Activated naive CD4-positive, alpha-beta T cell treated with anti-CD3 and anti-CD28 coated beads, Interleukin-2, amount 50 U/mL, for 24 hours (primary cell): ENCODE data around the gene FGR.
A peak's percentile ranks its signal among the peaks of the same experiment; 100 is the strongest.
"Not testable (repeated sequence)": the region's sequence is repeated elsewhere in the genome, so short reads cannot be mapped to it uniquely, and the experiment has no call there.

Experiments used
- H3K27ac Mint-ChIP-seq: one replicate; pipeline ENCODE4 v1.8.0; 2021; ENCODE audit warnings: mild to moderate bottlenecking, mixed read lengths
- H3K27me3 Mint-ChIP-seq: one replicate; pipeline ENCODE4 v1.8.0; 2021; ENCODE audit warnings: mixed read lengths
- H3K36me3 Mint-ChIP-seq: one replicate; pipeline ENCODE4 v1.8.0; 2021; ENCODE audit warnings: mixed read lengths
- H3K4me1 Mint-ChIP-seq: one replicate; pipeline ENCODE4 v1.8.0; 2021; ENCODE audit warnings: mixed read lengths
- H3K4me3 Mint-ChIP-seq: one replicate; pipeline ENCODE4 v1.8.0; 2021; ENCODE audit warnings: mild to moderate bottlenecking, mixed read lengths
- H3K9me3 Mint-ChIP-seq: one replicate; pipeline ENCODE4 v1.8.0; 2021; ENCODE audit warnings: mixed read lengths

The FGR gene

DNA sequence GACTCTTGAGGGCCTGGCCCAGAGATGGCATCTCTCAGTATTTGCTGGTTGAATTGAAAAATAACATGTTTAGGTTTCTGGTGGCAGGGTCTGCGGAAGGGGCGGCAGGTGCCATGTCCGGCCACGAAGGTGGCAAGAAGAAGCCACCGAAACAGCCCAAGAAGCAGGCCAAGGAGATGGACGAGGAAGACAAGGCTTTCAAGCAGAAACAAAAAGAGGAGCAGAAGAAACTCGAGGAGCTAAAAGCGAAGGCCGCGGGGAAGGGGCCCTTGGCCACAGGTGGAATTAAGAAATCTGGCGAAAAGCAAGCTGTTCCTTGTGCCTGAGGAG is 14.3 kb upstream of the FGR start:
- peaks cover 27% of the 10 kb centered on the region for H3K4me1 Mint-ChIP-seq
- no peak overlapping the region for H3K27ac Mint-ChIP-seq
- no peak overlapping the region for H3K4me3 Mint-ChIP-seq
- no peaks in the 10 kb centered on the region for H3K9me3 Mint-ChIP-seq
- H3K36me3 Mint-ChIP-seq, result no peaks in the 10 kb centered on the region
- no peaks in the 10 kb centered on the region for H3K27me3 Mint-ChIP-seq

- Mint-ChIP-seq H3K27ac (no peak overlapping the region), H3K27me3 (no peaks in the 10 kb centered on the region), H3K4me1 (peaks cover 32% of the 10 kb centered on the region), H3K36me3 (no peaks in the 10 kb centered on the region), H3K4me3 (no peak overlapping the region), H3K9me3 (no peaks in the 10 kb centered on the region)
These were observed 13.8 kb upstream of the FGR start for GRCh38 chr1:27648602-27649305.

DNA sequence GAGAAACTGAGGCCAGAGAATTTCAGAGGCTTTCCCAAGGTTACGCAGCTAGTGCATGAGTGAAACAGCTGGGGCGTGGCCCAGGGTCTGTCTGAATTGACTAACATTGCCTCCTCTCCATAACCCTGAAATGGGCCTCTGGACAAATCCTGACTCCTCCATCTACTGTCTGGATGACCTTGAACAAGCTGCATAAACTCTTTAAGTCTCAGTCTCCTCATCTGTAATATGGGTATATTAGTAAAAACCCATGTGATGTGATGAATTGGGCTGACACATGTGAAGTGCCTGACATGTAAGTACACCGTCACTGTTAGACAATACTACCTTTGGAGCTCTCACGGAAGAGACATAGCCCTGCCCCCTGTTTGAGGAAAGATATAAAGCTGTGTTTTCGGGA is 12.3 kb upstream of the FGR start:
- Mint-ChIP-seq H3K9me3 (no peaks in the 10 kb centered on the region), H3K36me3 (no peaks in the 10 kb centered on the region), H3K27me3 (no peaks in the 10 kb centered on the region), H3K4me3 (no peak overlapping the region), H3K4me1 (peaks cover 37% of the 10 kb centered on the region), H3K27ac (no peak overlapping the region)

DNA sequence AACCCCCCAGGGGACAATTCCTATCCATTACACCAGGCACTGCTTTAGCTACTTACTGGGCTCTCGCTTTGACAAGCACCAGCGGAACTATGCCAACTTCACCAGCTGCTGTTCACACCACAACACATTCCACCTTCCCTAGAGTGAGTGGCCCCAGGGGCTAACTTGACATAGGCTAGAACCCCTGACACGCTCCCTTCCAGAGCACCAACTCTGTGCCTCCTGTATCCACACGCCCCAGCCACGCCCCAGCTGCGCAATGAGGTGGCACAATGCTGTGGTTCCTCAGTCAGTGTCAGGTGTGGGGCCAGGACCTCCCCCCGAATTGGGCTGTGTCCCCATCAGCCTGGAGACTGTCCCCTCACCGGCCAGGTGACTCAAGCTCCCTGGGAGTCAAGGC is 11.7 kb upstream of the FGR start:
- Mint-ChIP-seq H3K4me1 (peaks cover 34% of the 10 kb centered on the region), H3K4me3 (no peak overlapping the region), H3K27me3 (no peaks in the 10 kb centered on the region), H3K27ac (no peak overlapping the region), H3K9me3 (no peaks in the 10 kb centered on the region), H3K36me3 (no peaks in the 10 kb centered on the region)

DNA sequence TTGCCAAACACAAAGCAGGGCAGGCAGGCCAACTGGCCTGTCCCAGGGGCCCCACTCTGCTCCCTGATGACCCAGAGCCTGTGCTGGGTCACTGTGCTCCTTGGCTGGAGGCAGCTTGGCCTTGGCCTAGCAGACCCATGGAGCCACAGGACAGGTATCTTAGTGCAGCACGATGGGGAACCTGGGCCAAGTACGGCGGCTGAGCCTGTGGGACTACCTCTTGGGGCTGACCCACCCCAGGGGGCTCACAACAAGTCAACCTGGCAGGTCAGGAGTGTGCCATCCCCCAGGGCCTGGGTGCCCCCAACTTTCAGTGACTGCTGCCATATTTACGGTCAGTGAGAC is 10.1 kb upstream of the FGR start:
- H3K27me3 Mint-ChIP-seq, result no peaks in the 10 kb centered on the region

DNA sequence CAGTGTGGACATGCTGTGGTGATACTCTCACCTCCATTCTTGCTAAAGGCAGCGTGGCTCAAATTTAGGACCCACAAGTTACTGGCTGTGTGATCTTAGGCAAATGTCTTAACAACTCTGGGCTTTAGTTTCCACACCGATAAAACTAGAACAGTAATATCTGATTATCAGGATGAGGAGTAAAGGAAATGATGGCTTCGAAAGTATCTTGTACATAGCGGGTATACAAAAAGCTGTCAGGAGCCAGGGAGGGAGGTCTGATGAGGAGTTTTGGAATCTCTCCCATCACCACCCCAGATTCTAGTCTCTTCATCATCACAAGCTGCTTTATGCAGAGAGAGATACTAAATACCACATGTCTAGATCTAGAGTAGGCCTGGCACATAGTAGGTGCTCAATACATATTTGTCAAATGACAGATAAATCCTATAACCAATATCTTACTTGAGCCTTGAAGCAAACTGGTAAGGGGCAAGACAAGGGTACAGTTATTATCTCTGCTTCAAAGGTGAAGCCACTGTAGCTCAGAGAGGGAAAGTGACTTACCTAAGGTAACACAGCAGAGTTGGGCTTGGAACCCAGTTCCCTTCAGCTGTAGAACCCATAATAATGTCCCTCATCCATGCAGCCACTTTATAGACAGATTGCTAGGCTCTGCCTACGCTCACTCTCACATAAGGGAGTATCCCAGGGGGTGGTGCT is 9.5 kb upstream of the FGR start:
- Mint-ChIP-seq H3K36me3 (no peaks in the 10 kb centered on the region), H3K4me3 (no peak overlapping the region), H3K4me1 (peaks cover 19% of the 10 kb centered on the region), H3K27me3 (no peaks in the 10 kb centered on the region), H3K27ac (no peak overlapping the region), H3K9me3 (no peaks in the 10 kb centered on the region)

More for the DNA sequence above, 10.1 kb upstream of the FGR start:
- H3K9me3 Mint-ChIP-seq, result no peaks in the 10 kb centered on the region
- H3K4me3 Mint-ChIP-seq, result no peak overlapping the region
- peaks cover 22% of the 10 kb centered on the region for H3K4me1 Mint-ChIP-seq
- no peaks in the 10 kb centered on the region for H3K36me3 Mint-ChIP-seq
- H3K27ac Mint-ChIP-seq, result no peak overlapping the region

DNA sequence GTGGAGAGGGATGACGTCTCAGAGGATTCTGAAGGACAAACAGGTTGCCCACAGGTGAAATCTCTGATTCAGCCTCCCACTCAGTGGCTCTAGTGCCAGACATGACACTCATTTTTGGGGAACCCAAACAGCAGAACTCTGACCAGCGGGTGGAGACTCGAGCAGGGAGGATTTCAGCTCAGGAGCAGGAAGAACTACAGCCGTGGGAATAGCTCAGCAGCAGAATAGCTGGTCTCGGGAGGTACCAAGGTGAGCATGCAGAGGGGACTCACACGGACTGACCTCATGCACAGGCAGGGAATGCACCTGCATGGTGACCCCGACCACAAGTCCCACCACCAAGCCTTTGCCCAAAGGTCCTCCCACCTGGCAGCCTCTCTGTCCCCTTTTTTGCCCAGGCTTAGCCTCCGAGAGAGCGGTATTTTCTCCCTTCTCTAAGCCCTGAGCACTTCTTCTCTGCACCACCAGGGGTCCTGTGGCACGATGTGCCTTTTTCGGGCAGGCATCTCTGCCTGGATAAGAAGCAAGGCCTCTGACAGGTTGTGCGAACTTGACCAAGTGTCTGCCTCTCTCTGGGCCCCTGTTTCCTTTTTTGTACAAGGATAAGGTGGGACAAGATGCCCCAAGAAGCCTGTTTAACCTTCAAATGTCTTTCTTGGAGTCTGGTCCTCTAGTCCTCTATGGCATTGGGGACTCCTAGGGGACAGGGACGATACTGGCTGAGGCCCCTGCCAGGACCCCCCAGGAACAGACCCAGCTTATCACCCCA is 8.8 kb upstream of the FGR start:
- Mint-ChIP-seq H3K4me3 (no peak overlapping the region), H3K4me1 (peaks cover 19% of the 10 kb centered on the region), H3K9me3 (no peaks in the 10 kb centered on the region), H3K27ac (peak overlapping the region; percentile 23), H3K27me3 (no peaks in the 10 kb centered on the region), H3K36me3 (no peaks in the 10 kb centered on the region)

GRCh38 chr1:27640514-27640913 is 5.5 kb upstream of the FGR start:
- peaks cover 37% of the 10 kb centered on the region for H3K4me1 Mint-ChIP-seq
- not testable (repeated sequence) for H3K9me3 Mint-ChIP-seq, H3K27me3 Mint-ChIP-seq

DNA sequence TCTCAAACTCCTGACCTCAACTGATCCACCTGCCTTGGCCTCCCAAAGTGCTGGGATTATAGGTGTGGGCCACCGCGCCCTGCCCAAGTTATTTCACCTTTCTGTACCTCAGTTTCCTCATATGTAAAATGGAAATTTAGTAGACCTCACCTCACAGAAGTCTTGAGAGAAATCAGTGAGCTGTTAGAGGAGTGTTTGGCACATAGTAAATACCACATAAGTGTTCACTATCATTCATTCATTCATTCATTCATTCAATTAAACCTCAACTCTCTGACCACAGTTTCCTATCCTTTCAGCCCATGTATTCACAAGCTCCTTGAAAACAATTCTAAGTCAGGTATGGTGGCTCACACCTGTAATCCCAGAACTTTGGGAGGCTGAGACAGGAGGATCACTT is 3.8 kb upstream of the FGR start:
- H3K4me1 Mint-ChIP-seq, result peaks cover 36% of the 10 kb centered on the region

More at GRCh38 chr1:27640514-27640913, 5.5 kb upstream of the FGR start:
- H3K27ac Mint-ChIP-seq, H3K36me3 Mint-ChIP-seq, H3K4me3 Mint-ChIP-seq: not testable (repeated sequence)

DNA sequence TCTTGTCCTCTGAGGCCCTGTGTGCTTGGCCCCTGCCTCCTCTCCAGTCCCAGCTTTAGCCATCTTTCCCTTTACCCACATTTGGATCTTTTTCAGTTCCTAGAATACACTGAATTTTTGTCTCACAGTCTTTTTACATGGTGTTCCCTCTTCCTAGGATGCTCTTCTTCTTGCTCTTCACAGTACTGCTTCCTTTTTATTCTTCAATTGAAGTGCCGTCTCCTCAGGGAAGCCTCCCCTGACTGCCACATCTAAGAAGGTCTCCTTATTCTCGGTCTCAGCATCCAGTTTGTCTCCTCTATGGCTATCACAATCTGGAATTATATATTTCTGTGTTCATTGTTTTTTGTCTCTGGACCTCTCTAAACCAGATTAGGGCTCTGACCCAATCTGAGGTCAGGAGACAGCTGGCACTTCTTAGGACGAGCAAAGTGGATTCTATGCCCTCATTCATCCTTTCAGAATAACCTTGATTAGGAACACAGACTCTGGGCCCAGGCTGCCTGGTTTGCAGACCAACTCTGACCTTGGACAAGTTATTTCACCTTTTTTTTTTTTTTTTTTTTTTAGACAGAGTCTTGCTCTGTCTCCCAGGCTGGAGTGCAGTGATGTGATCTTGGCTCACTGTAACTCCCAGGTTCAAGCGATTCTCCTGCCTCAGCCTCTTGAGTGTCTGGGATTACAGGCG is 3.2 kb upstream of the FGR start:
- H3K27ac Mint-ChIP-seq, result peak overlapping the region; percentile 24

More for the DNA sequence above, 3.8 kb upstream of the FGR start:
- Mint-ChIP-seq H3K36me3 (no peaks in the 10 kb centered on the region), H3K4me3 (no peak overlapping the region), H3K27me3 (no peaks in the 10 kb centered on the region), H3K27ac (no peak overlapping the region), H3K9me3 (no peaks in the 10 kb centered on the region)

DNA sequence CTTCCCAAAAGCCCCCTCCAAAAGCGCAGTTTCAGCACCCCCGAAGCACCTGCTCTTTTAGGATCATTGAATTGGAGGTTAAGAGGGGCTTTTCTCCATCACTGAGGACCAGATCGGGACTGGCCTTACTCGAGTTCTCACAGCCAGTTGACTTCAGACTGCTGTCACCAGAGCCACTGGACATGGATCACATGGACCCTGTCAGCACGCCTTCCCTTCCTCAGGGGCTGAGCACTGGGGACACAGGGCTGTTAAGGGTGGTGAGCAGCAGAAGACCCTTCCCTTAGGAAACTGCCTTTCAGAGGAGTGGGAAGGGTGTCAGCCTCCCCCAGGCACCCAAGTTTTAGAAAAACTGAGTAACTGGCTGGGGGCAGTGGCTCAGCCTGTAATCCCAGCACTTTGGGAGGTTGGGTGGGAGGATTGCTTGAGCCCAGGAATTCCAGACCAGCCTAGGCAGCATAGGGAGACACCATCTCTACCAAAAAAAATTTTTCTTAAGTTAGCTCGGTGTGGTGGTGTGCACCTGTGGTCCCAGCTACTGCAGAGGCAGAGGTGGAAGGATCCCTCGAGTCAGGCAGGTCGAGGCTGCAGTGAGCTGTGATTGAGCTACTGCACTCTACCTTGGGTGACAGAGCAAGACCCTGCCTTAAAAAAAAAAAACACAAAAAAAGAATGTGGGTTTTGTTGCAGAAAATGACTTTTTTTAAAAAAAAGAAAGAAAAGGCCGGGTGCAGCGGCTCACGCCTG is 584 bp upstream of the FGR start:
- Mint-ChIP-seq H3K4me1 (peaks cover 64% of the 10 kb centered on the region), H3K36me3 (no peaks in the 10 kb centered on the region), H3K27me3 (no peaks in the 10 kb centered on the region), H3K9me3 (no peaks in the 10 kb centered on the region), H3K4me3 (peak overlapping the region; percentile 37), H3K27ac (no peak overlapping the region)

More for the DNA sequence above, 3.2 kb upstream of the FGR start:
- H3K36me3 Mint-ChIP-seq, result no peaks in the 10 kb centered on the region
- H3K27me3 Mint-ChIP-seq, result no peaks in the 10 kb centered on the region
- H3K9me3 Mint-ChIP-seq, result no peaks in the 10 kb centered on the region
- H3K4me1 Mint-ChIP-seq, result peaks cover 37% of the 10 kb centered on the region
- H3K4me3 Mint-ChIP-seq, result no peak overlapping the region

GRCh38 chr1:27634177-27634984 is 604 bp downstream of the FGR start:
- no peaks in the 10 kb centered on the region for H3K9me3 Mint-ChIP-seq
- H3K27ac Mint-ChIP-seq, result peak overlapping the region; percentile 17
- H3K4me3 Mint-ChIP-seq, result peak overlapping the region; percentile 73
- no peaks in the 10 kb centered on the region for H3K36me3 Mint-ChIP-seq
- peaks cover 67% of the 10 kb centered on the region for H3K4me1 Mint-ChIP-seq
- H3K27me3 Mint-ChIP-seq, result no peaks in the 10 kb centered on the region

DNA sequence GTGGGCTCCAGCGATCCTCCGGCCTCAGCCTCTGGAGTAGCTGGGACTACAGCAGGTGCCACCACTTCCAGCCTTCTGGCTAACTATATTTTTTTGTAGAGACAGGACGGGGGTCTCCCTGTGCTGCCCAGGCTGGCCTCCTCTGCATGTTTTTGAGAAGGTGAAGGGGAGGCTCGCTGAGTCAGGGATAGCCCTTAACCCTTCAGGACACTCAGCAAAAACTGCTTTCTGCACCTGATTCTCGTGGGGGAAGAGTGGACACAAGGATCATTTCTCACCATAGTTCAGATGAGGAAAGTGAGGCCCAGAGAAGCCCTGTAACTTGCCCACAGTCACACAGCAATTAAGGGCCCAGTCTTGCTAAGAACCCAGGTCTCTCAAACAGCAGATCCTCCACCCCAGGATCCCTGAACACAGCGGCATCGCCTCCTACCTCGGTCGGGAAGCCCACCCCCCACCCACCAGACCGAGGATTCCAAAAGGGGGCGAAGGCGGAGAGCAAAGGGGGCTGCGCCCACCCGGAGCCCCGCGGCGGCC is 1.3 kb downstream of the FGR start:
- Mint-ChIP-seq H3K27ac (no peak overlapping the region), H3K27me3 (no peaks in the 10 kb centered on the region), H3K4me1 (peaks cover 74% of the 10 kb centered on the region), H3K4me3 (peak overlapping the region; percentile 76), H3K9me3 (no peaks in the 10 kb centered on the region), H3K36me3 (no peaks in the 10 kb centered on the region)

DNA sequence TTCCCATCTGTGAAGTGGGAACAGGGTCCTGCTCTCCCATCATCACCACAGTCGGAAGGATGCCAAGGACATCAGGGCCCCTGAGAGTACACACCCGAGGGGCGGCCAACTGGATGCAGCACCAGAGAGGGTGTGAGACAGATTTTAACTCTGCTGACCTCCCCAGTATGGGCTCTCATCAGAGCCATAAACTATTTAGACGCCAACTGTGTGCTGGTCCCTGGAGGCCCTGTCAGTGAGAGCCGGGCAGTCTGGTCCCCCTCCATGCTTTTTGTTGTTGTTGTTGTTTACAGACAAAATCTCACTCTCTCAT is 1.7 kb downstream of the FGR start:
- H3K4me3 Mint-ChIP-seq, result peak overlapping the region; percentile 76
- H3K4me1 Mint-ChIP-seq, result peaks cover 75% of the 10 kb centered on the region
- H3K27ac Mint-ChIP-seq, result no peak overlapping the region
- H3K27me3 Mint-ChIP-seq, result no peaks in the 10 kb centered on the region
- no peaks in the 10 kb centered on the region for H3K36me3 Mint-ChIP-seq
- no peaks in the 10 kb centered on the region for H3K9me3 Mint-ChIP-seq
